ENCODE data around the gene FANCL.
"Not testable (repeated sequence)": the region's sequence is repeated elsewhere in the genome, so short reads cannot be mapped to it uniquely, and the experiment has no call there.

- TF ChIP-seq, protein P1, sequence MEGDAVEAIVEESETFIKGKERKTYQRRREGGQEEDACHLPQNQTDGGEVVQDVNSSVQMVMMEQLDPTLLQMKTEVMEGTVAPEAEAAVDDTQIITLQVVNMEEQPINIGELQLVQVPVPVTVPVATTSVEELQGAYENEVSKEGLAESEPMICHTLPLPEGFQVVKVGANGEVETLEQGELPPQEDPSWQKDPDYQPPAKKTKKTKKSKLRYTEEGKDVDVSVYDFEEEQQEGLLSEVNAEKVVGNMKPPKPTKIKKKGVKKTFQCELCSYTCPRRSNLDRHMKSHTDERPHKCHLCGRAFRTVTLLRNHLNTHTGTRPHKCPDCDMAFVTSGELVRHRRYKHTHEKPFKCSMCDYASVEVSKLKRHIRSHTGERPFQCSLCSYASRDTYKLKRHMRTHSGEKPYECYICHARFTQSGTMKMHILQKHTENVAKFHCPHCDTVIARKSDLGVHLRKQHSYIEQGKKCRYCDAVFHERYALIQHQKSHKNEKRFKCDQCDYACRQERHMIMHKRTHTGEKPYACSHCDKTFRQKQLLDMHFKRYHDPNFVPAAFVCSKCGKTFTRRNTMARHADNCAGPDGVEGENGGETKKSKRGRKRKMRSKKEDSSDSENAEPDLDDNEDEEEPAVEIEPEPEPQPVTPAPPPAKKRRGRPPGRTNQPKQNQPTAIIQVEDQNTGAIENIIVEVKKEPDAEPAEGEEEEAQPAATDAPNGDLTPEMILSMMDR (IDR thresholded peaks at IDR 0.05; ENCODE audit: borderline replicate concordance, extremely low read depth, low read length, poor library complexity, severe bottlenecking): not testable (repeated sequence)
- not testable (repeated sequence) for TF ChIP-seq EZH2 (IDR thresholded peaks at IDR 0.05; ENCODE audit: borderline replicate concordance, low read depth, low read length, severe bottlenecking)
Observed at GRCh38 chr2:58258456-58258855, 17.3 kb upstream of the FANCL start.
